GM20431 (cell line): ENCODE results near the gene PATJ.
"Not testable (repeated sequence)": the region's sequence is repeated elsewhere in the genome, so short reads cannot be mapped to it uniquely, and the experiment has no call there.

ENCODE experiments used
- in situ Hi-C: fragments of 300-500 bp; cut with MseI, MboI; formaldehyde crosslinking; loops from one replicate; pipeline ENCODE4 v1.15.0; 2020; ENCODE audit warnings: low sequenced_read_pairs; ENCODE audit not compliant: unreplicated experiment

PATJ gene

GRCh38 chr1:62185677-62186076 lies 443.4 kb downstream of the PATJ start:
- in situ Hi-C loops = no loop called here

- in situ Hi-C loops = no loop called here
These were observed 445.3 kb downstream of the PATJ start for GRCh38 chr1:62187548-62187947.

- in situ Hi-C loops = no loop called here
These were observed 445.8 kb downstream of the PATJ start for GRCh38 chr1:62188111-62188510.

GRCh38 chr1:62194651-62195544 lies 452.6 kb downstream of the PATJ start, which contains the start of gene L1TD1:
Gene L1TD1, plus strand, starts transcription at chr1:62194849. Its CDS starts 11,780 bp downstream, at chr1:62206629.
- in situ Hi-C loops = no loop called here

GRCh38 chr1:62196086-62196690 lies 453.9 kb downstream of the PATJ start:
- in situ Hi-C loops = no loop called here

- in situ Hi-C loops = no loop called here
These were observed 455.9 kb downstream of the PATJ start for GRCh38 chr1:62198069-62198780.

GRCh38 chr1:62198781-62199125 lies 456.5 kb downstream of the PATJ start:
- in situ Hi-C loops = no loop called here

GRCh38 chr1:62207187-62207586 lies 464.9 kb downstream of the PATJ start:
- in situ Hi-C loops = no loop called here

GRCh38 chr1:62208087-62208486 lies 465.8 kb downstream of the PATJ start:
- in situ Hi-C loops = no loop called here

GRCh38 chr1:62208970-62209369 lies 466.7 kb downstream of the PATJ start:
- in situ Hi-C loops = no loop called here

- in situ Hi-C loops = no loop called here
These were observed 467.8 kb downstream of the PATJ start for GRCh38 chr1:62209931-62210595.

GRCh38 chr1:62210960-62211359 lies 468.7 kb downstream of the PATJ start:
- in situ Hi-C loops = no loop called here

- in situ Hi-C loops = no loop called here
These were observed 470.1 kb downstream of the PATJ start for GRCh38 chr1:62212411-62212810.

- in situ Hi-C loops = no loop called here
These were observed 471.0 kb downstream of the PATJ start for GRCh38 chr1:62213075-62213914.

GRCh38 chr1:62218604-62219003 lies 476.3 kb downstream of the PATJ start:
- in situ Hi-C loops = no loop called here

- in situ Hi-C loops = not testable (repeated sequence)
These were observed 478.2 kb downstream of the PATJ start for GRCh38 chr1:62220456-62220855.

GRCh38 chr1:62221171-62221570 lies 478.9 kb downstream of the PATJ start:
- in situ Hi-C loops = no loop called here

- in situ Hi-C loops = no loop called here
These were observed 480.0 kb downstream of the PATJ start for GRCh38 chr1:62222321-62222720.

- in situ Hi-C loops = no loop called here
These were observed 481.9 kb downstream of the PATJ start for GRCh38 chr1:62224182-62224581.

- in situ Hi-C loops = no loop called here
These were observed 485.2 kb downstream of the PATJ start for GRCh38 chr1:62227496-62227895.
